22Rv1 (cell line): ENCODE results near the gene RAB31.

Experiments used
- ZFX ChIP-seq: fragments of 450-650 bp; IDR thresholded peaks from 2 replicates; pipeline ENCODE4 v1.6.1; 2017; ENCODE audit warnings: antibody characterized with exemption, borderline replicate concordance
- TF ChIP-seq, protein P1 (sequence below): fragments of 450-650 bp; IDR thresholded peaks from 2 replicates; pipeline ENCODE4 v1.5.1; 2017; ENCODE audit warnings: mild to moderate bottlenecking

DNA sequence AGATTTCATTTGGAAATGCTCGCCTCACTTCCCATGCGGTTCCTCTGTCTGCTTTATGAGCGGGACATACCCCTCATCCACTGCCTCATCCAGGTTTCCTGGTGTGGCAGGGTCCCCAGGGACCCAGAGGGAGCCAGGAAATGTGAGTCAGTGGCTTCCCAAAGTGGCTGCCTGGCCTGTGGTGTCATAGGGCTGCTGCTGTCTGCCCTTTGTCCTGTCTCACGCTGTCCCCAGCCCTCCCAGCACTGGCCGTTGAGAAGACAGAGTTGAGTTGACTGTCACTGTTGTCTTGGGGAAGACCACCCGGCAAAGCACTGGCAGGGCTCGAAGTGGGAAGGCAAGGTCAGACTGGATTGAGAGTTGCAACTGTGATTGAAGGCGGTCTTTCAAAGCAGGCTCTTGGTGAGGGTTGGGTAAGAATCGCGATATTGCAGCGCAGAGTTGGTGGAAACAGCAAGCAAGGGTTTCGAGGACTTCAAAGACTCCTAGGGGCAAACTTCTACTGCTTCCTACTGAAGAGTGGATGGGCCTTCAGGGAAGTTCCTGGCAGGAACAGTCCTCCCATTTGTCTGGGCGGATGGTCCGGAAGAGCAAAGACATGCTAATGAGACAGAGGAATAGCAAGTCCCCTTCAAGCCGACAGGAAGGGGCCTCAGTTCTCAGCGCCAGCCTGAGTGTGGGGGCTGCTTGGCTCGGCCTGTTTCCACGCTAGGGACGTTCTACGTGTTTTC, 33.9 kb downstream of the RAB31 start:
- TF ChIP-seq, protein P1, sequence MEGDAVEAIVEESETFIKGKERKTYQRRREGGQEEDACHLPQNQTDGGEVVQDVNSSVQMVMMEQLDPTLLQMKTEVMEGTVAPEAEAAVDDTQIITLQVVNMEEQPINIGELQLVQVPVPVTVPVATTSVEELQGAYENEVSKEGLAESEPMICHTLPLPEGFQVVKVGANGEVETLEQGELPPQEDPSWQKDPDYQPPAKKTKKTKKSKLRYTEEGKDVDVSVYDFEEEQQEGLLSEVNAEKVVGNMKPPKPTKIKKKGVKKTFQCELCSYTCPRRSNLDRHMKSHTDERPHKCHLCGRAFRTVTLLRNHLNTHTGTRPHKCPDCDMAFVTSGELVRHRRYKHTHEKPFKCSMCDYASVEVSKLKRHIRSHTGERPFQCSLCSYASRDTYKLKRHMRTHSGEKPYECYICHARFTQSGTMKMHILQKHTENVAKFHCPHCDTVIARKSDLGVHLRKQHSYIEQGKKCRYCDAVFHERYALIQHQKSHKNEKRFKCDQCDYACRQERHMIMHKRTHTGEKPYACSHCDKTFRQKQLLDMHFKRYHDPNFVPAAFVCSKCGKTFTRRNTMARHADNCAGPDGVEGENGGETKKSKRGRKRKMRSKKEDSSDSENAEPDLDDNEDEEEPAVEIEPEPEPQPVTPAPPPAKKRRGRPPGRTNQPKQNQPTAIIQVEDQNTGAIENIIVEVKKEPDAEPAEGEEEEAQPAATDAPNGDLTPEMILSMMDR, result no peak
- no peak for TF ChIP-seq ZFX
